Measurements from ENCODE around the gene TCEA3.

The TCEA3 gene

GRCh38 chr1:23424293-23425192 lies at the start of gene TCEA3:
Gene TCEA3 (minus strand): TSS chr1:23424748. CDS start chr1:23424633, 115 bp downstream.
- DNase-seq: no peak

- DNase-seq: peak; percentile 39
These were observed 48.7 kb upstream of the TCEA3 start for GRCh38 chr1:23473037-23473800.

- DNase-seq: no peak
These were observed 47.9 kb upstream of the TCEA3 start for GRCh38 chr1:23472351-23473036.

- no peak for DNase-seq
These were observed 47.0 kb upstream of the TCEA3 start for GRCh38 chr1:23471473-23472075.

- DNase-seq: peak; percentile 97
These were observed 45.9 kb upstream of the TCEA3 start for GRCh38 chr1:23470282-23471070.

- DNase-seq: no peak
These were observed 44.9 kb upstream of the TCEA3 start for GRCh38 chr1:23469372-23469982.

GRCh38 chr1:23466423-23466989 lies 42.0 kb upstream of the TCEA3 start:
- no peak for DNase-seq

GRCh38 chr1:23463286-23463685 lies 38.7 kb upstream of the TCEA3 start:
- DNase-seq: no peak

- no peak for DNase-seq
These were observed 38.2 kb upstream of the TCEA3 start for GRCh38 chr1:23462766-23463165.

GRCh38 chr1:23461050-23461449 lies 36.5 kb upstream of the TCEA3 start:
- DNase-seq: no peak

- no peak for DNase-seq
These were observed 36.0 kb upstream of the TCEA3 start for GRCh38 chr1:23460519-23460918.

- no peak for DNase-seq
These were observed 34.8 kb upstream of the TCEA3 start for GRCh38 chr1:23459338-23459757.

GRCh38 chr1:23456226-23456625 lies 31.7 kb upstream of the TCEA3 start:
- no peak for DNase-seq

- no peak for DNase-seq
These were observed 29.0 kb upstream of the TCEA3 start for GRCh38 chr1:23453455-23454000.

- DNase-seq: peak; percentile 40
These were observed 27.5 kb upstream of the TCEA3 start for GRCh38 chr1:23452011-23452411.

- DNase-seq: no peak
These were observed 26.9 kb upstream of the TCEA3 start for GRCh38 chr1:23451441-23451840.

GRCh38 chr1:23450894-23451293 lies 26.3 kb upstream of the TCEA3 start:
- no peak for DNase-seq

- no peak for DNase-seq
These were observed 25.4 kb upstream of the TCEA3 start for GRCh38 chr1:23449958-23450357.

- DNase-seq: no peak
These were observed 24.8 kb upstream of the TCEA3 start for GRCh38 chr1:23449306-23449705.

GRCh38 chr1:23448846-23449245 lies 24.3 kb upstream of the TCEA3 start:
- DNase-seq: no peak

Measured in NCI-H226 (cell line).